Activated B cell treated with CpG ODN at 0.5 μM for 24 hours (primary cell): ENCODE results near the gene CHN1. TPM values are rescaled to one million over a fixed set of nuclear protein-coding genes. Genes with fewer than 3 reads are reported as not detected.

Source experiments
- ATAC-seq: fragments of 200-7000 bp; cut with Tn5 transposase; one replicate; pipeline ENCODE4 v1.10.0; 2021; ENCODE audit warnings: low read depth, mild to moderate bottlenecking, moderate library complexity
- CTCF ChIA-PET: fragments of 350-600 bp; sonication (Branson Sonifier 250); formaldehyde crosslinking; loops from one replicate; lab custom pipeline; 2021; ENCODE audit warnings: antibody characterized with exemption; lab: Charles Lee
- POLR2A ChIA-PET: fragments of 350-600 bp; sonication (Branson Sonifier 250); formaldehyde crosslinking; loops from one replicate; lab custom pipeline; 2021; ENCODE audit warnings: antibody characterized with exemption; lab: Charles Lee
- DNase-seq: peaks from one replicate; pipeline ENCODE4 v3.0.0; 2022
- H3K27ac Mint-ChIP-seq: one replicate; pipeline ENCODE4 v1.8.0; 2020; ENCODE audit warnings: mixed read lengths
- H3K27me3 Mint-ChIP-seq: one replicate; pipeline ENCODE4 v1.8.0; 2021; ENCODE audit warnings: mixed read lengths
- H3K36me3 Mint-ChIP-seq: one replicate; pipeline ENCODE4 v1.8.0; 2021; ENCODE audit warnings: low read depth, mixed read lengths
- H3K4me1 Mint-ChIP-seq: one replicate; pipeline ENCODE4 v1.8.0; 2021; ENCODE audit warnings: mixed read lengths
- H3K4me3 Mint-ChIP-seq: one replicate; pipeline ENCODE4 v1.8.0; 2020; ENCODE audit warnings: mild to moderate bottlenecking, mixed read lengths
- H3K9me3 Mint-ChIP-seq: one replicate; pipeline ENCODE4 v1.8.0; 2020; ENCODE audit warnings: mixed read lengths
- CTCF ChIP-seq: fragments of 200-600 bp; IDR thresholded peaks from one replicate; pipeline ENCODE4 v1.8.0; 2022; ENCODE audit warnings: antibody characterized with exemption, mild to moderate bottlenecking
- intact Hi-C: fragments of 100-400 bp; cut with micrococcal nuclease; formaldehyde crosslinking; loops from one replicate; pipeline ENCODE4 v1.15.1; 2024
- total RNA-seq: library from RNA; stranded (reverse); gene quantifications from 2 replicates; pipeline ENCODE4 v1.2.3, GENCODE V29; 2022

CHN1 gene
- total RNA-seq, 1 donor from 2014 or later, result 0.80 TPM

- Mint-ChIP-seq H3K36me3 (no peaks in the 10 kb centered on the region), H3K9me3 (no peaks in the 10 kb centered on the region), H3K4me1 (no peaks in the 10 kb centered on the region), H3K27ac (no peak overlapping the region), H3K27me3 (peaks cover 14% of the 10 kb centered on the region), H3K4me3 (no peak overlapping the region)
- intact Hi-C loops, result no loop called here
- ChIA-PET POLR2A (no interaction called here), CTCF (no interaction called here)
- no peak for ATAC-seq
- no peak for TF ChIP-seq CTCF
- DNase-seq, result no peak
Measured at GRCh38 chr2:174794851-174795374, 210.3 kb downstream of the CHN1 start.

DNA sequence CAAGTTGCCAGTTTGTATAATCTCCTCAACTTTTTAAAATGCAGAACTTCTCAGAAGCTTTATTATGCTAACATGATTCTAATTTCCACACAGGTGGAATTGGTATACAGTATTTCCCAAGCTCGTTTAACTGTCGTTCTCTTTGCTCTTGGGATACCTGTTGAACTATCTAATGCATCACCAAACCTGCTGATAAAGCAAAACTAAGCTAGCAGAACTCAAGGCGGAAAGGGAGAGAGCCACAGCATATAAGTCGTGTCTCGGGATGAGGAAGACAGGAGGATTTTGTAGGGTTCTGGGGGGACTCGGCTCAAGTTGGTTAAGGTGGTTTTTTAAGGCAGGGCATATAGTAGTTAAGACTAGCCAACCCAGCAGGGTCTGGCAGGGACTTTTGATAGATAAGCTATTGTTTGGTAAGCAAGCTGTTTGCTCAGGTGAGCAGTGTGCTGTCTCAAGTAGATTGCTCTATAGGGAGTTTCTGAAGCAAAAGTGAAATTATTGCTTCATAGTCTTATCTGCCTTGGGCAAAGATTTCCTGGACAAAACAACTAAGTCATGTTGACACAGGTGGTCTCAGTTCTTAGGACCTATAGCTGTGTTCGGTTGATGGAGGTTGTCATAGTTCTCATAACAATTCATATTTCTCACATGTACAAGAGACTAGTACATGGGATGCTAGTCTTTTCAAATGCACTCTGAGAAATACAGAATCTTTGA is 212.7 kb downstream of the CHN1 start:
- H3K4me3 Mint-ChIP-seq, result no peak overlapping the region
- peaks cover 14% of the 10 kb centered on the region for H3K27me3 Mint-ChIP-seq
- H3K36me3 Mint-ChIP-seq, result no peaks in the 10 kb centered on the region
- H3K27ac Mint-ChIP-seq, result no peak overlapping the region
- CTCF ChIA-PET, result interaction anchor here (1.0 kb wide), 1 partner anchor 20 kb away, joined by 3 read pairs; no protein-coding TSS in a partner anchor
- peaks cover 2% of the 10 kb centered on the region for H3K4me1 Mint-ChIP-seq
- no peak for DNase-seq
- intact Hi-C loops, result no loop called here
- H3K9me3 Mint-ChIP-seq, result no peaks in the 10 kb centered on the region
- no peak for ATAC-seq
- TF ChIP-seq CTCF, result no peak
- POLR2A ChIA-PET, result no interaction called here

- Mint-ChIP-seq H3K4me1 (peaks cover 2% of the 10 kb centered on the region), H3K27me3 (peaks cover 14% of the 10 kb centered on the region), H3K27ac (no peak overlapping the region), H3K9me3 (no peaks in the 10 kb centered on the region), H3K4me3 (no peak overlapping the region), H3K36me3 (no peaks in the 10 kb centered on the region)
- POLR2A ChIA-PET, result no interaction called here
- CTCF ChIA-PET, result interaction anchor here (1.0 kb wide), 1 partner anchor 20 kb away, joined by 3 read pairs; no protein-coding TSS in a partner anchor
- intact Hi-C loops, result no loop called here
- TF ChIP-seq CTCF, result no peak
- no peak for DNase-seq
- no peak for ATAC-seq
Measured at GRCh38 chr2:174791746-174792280, 213.4 kb downstream of the CHN1 start.

GRCh38 chr2:174791020-174791419 is 214.2 kb downstream of the CHN1 start:
- intact Hi-C loops, result no loop called here
- TF ChIP-seq CTCF, result no peak
- H3K27ac Mint-ChIP-seq, result no peak overlapping the region
- no peak for ATAC-seq
- H3K27me3 Mint-ChIP-seq, result peaks cover 11% of the 10 kb centered on the region
- no peak overlapping the region for H3K4me3 Mint-ChIP-seq
- H3K9me3 Mint-ChIP-seq, result no peaks in the 10 kb centered on the region
- POLR2A ChIA-PET, result no interaction called here
- DNase-seq, result no peak
- H3K4me1 Mint-ChIP-seq, result peaks cover 2% of the 10 kb centered on the region
- no peaks in the 10 kb centered on the region for H3K36me3 Mint-ChIP-seq
- CTCF ChIA-PET, result no interaction called here

- POLR2A ChIA-PET, result no interaction called here
- Mint-ChIP-seq H3K9me3 (no peaks in the 10 kb centered on the region), H3K27me3 (peaks cover 9% of the 10 kb centered on the region), H3K4me3 (no peak overlapping the region), H3K36me3 (no peaks in the 10 kb centered on the region), H3K27ac (no peak overlapping the region), H3K4me1 (peaks cover 2% of the 10 kb centered on the region)
- intact Hi-C loops, result no loop called here
- DNase-seq (no peak), ATAC-seq (no peak)
- CTCF ChIA-PET, result no interaction called here
- TF ChIP-seq CTCF, result no peak
Measured at GRCh38 chr2:174789001-174789400, 216.2 kb downstream of the CHN1 start.
